HepG2 (cell line): ENCODE measurements around the gene IL32. TPM values are rescaled to one million over a fixed set of nuclear protein-coding genes. Genes with fewer than 3 reads are reported as not detected.

Experiments used
- ATAC-seq: fragments of 200-7000 bp; cut with Tn5 transposase; 3 replicates; pipeline ENCODE4 v1.9.1; 2020; ENCODE audit warnings: mild to moderate bottlenecking, moderate library complexity
- BruUV-seq: library from RNA; stranded (reverse); fragments of 400-500 nt; replicated peaks from 2 replicates; lab custom pipeline; 2021; lab: Mats Ljungman, UMichigan
- CTCF ChIA-PET: fragments of 300-600 bp; formaldehyde crosslinking; extraction: SDS; loops from one replicate; lab custom pipeline; 2021; ENCODE audit warnings: low total read pairs, inconsistent platforms, low intra/inter-chr PET ratio; lab: Yijun Ruan, JAX
- POLR2A ChIA-PET: fragments of 350-600 bp; sonication (Branson Sonifier 250); formaldehyde crosslinking; loops from one replicate; lab custom pipeline; 2020; ENCODE audit warnings: antibody characterized with exemption, inconsistent platforms; lab: Yijun Ruan, JAX
- DNase-seq: peaks from one replicate; pipeline ENCODE4 v3.0.0-alpha.2; 2015; ENCODE audit warnings: low spot score
- FAIRE-seq: peaks from 3 replicates; lab custom pipeline; 2011; peaks lifted over from hg19 to GRCh38; lab: Jason Lieb, UNC
- H2AFZ ChIP-seq: one replicate; pipeline ENCODE4 v1.6.1; 2011; ENCODE audit warnings: low read length, inconsistent platforms
- H3K27ac ChIP-seq: fragments of 300-600 bp; 3 replicates; pipeline ENCODE4 v1.8.0; 2011; ENCODE audit warnings: mixed run types, mild to moderate bottlenecking, mixed read lengths, low read length, inconsistent platforms; ENCODE audit not compliant: insufficient read depth; ENCODE audit errors: extremely low read length
- H3K27me3 ChIP-seq, 2 experiments: fragments of 200-600 bp in 1 of 2; 2 replicates in 1 of 2; 3 replicates in 1 of 2; pipeline versions ENCODE4 v1.6.0 to v1.8.0; 2011; ENCODE audit warnings: low read length in 2 of 2, mild to moderate bottlenecking in 2 of 2, moderate library complexity in 2 of 2, inconsistent platforms in 1 of 2; ENCODE audit not compliant: insufficient read depth in 2 of 2, control insufficient read depth in 1 of 2
- H3K36me3 ChIP-seq, 2 experiments: fragments of 200-600 bp in 1 of 2; replicated peaks in 1 of 2; 2 replicates in 1 of 2; 3 replicates in 1 of 2; pipeline versions ENCODE4 v1.5.1 to v1.8.0; 2011; ENCODE audit warnings: low read length in 2 of 2, inconsistent platforms in 1 of 2; ENCODE audit not compliant: insufficient read depth in 2 of 2, control insufficient read depth in 1 of 2
- H3K4me1 ChIP-seq: 2 replicates; pipeline ENCODE4 v1.5.1; 2012; ENCODE audit warnings: low read length, inconsistent platforms; ENCODE audit not compliant: insufficient read depth
- H3K4me2 ChIP-seq: 2 replicates; pipeline ENCODE4 v1.6.0; 2011; ENCODE audit warnings: low read depth, low read length, inconsistent platforms
- H3K4me3 ChIP-seq, 3 experiments: fragments of 200-600 bp in 1 of 3; sonication (generic), shearing (Covaris generic) in 1 of 3; replicated peaks in 1 of 3; 2 replicates each; pipeline ENCODE4 v1.5.1; 2011 to 2016; ENCODE audit warnings: low read length in 3 of 3, inconsistent platforms in 2 of 3, low read depth in 2 of 3, mild to moderate bottlenecking in 2 of 3, control low read depth in 1 of 3, mixed read lengths in 1 of 3; ENCODE audit not compliant: insufficient read depth in 1 of 3
- H3K79me2 ChIP-seq: one replicate; pipeline ENCODE4 v1.6.1; 2011; ENCODE audit warnings: low read length, inconsistent platforms; ENCODE audit not compliant: insufficient read depth
- H3K9ac ChIP-seq: 2 replicates; pipeline ENCODE4 v1.6.0; 2011; ENCODE audit warnings: mild to moderate bottlenecking, low read depth, low read length, inconsistent platforms; ENCODE audit not compliant: insufficient read depth
- H3K9me3 ChIP-seq: 2 replicates; pipeline ENCODE4 v1.5.1; 2012; ENCODE audit warnings: mild to moderate bottlenecking, low read length
- H4K20me1 ChIP-seq: 2 replicates; pipeline ENCODE4 v1.6.0; 2011; ENCODE audit warnings: inconsistent platforms, mild to moderate bottlenecking, low read length, moderate library complexity; ENCODE audit not compliant: insufficient read depth
- CENPX ChIP-seq: sonication (generic); formaldehyde crosslinking; IDR thresholded peaks from 2 replicates; pipeline ENCODE4 v1.9.0; 2021; ENCODE audit warnings: mild to moderate bottlenecking, missing genetic modification reagents, moderate library complexity
- ERF ChIP-seq: IDR thresholded peaks from 2 replicates; pipeline ENCODE4 v1.6.1; 2018; ENCODE audit warnings: missing biosample characterization, missing genetic modification reagents
- NCOA2 ChIP-seq: sonication (generic); formaldehyde crosslinking; IDR thresholded peaks from 2 replicates; pipeline ENCODE4 v1.8.0; 2022; ENCODE audit warnings: inconsistent platforms
- THYN1 ChIP-seq: sonication (generic); formaldehyde crosslinking; IDR thresholded peaks from 2 replicates; pipeline ENCODE4 v1.8.1; 2023; ENCODE audit warnings: low read depth, mild to moderate bottlenecking, moderate library complexity, missing genetic modification reagents, borderline replicate concordance
- ZBTB8A ChIP-seq: sonication (generic); formaldehyde crosslinking; IDR thresholded peaks from 2 replicates; pipeline ENCODE4 v1.4.0; 2020; ENCODE audit warnings: mild to moderate bottlenecking, low read depth, missing genetic modification reagents, borderline replicate concordance
- ZNF253 ChIP-seq: sonication (generic); formaldehyde crosslinking; IDR thresholded peaks from 2 replicates; pipeline ENCODE4 v1.8.0; 2022; ENCODE audit warnings: mild to moderate bottlenecking, missing genetic modification reagents, borderline replicate concordance
- ZNF430 ChIP-seq: sonication (generic); formaldehyde crosslinking; IDR thresholded peaks from 2 replicates; pipeline ENCODE4 v1.9.0; 2021; ENCODE audit warnings: mild to moderate bottlenecking, missing genetic modification reagents
- ZNF572 ChIP-seq: sonication (generic); formaldehyde crosslinking; IDR thresholded peaks from 2 replicates; pipeline ENCODE4 v1.5.1; 2020; ENCODE audit warnings: mild to moderate bottlenecking, missing genetic modification reagents
- WGBS: methylation state at CpG from one replicate; pipeline ENCODE4 v1.1.6; 2017; ENCODE audit warnings: low lambda C conversion rate; 5-methylcytosine and 5-hydroxymethylcytosine counted together
- in situ Hi-C: cut with HindIII; loops from 2 replicates; pipeline ENCODE4 v1.10.0; 2017; ENCODE audit warnings: low pct_unique_long_range_greater_than_20kb; ENCODE audit not compliant: extremely low pct_ligation_motif_present
- intact Hi-C: fragments of 100-400 bp; cut with micrococcal nuclease; formaldehyde crosslinking; loops from one replicate; pipeline ENCODE4 v1.10.0; 2022; ENCODE audit not compliant: unreplicated experiment
- polyA plus RNA-seq, 8 experiments: library from polyadenylated mRNA; depleted of rRNA in 3 of 8; stranded (reverse) in 7 of 8; unstranded in 1 of 8; fragments of >200 nt; fragmentation: Illumina TruSeq in 4 of 8; extraction: Trizol in 4 of 8; gene quantifications; 2 replicates each; pipeline versions ENCODE4 v1.2.1 to v1.2.3, GENCODE V29; 2011 to 2016; ENCODE audit warnings: low read depth in 4 of 8, missing spikeins in 1 of 8, mixed read lengths in 1 of 8; ENCODE audit not compliant: insufficient read depth in 1 of 8
- total RNA-seq, 5 experiments: library from RNA; depleted of rRNA; stranded (reverse); fragments of >200 nt; fragmentation: Illumina TruSeq; extraction: Trizol; gene quantifications; 2 replicates each; pipeline ENCODE4 v1.2.3, GENCODE V29; 2016; ENCODE audit warnings: low read depth in 1 of 5
- TF ChIP-seq, protein P1 (sequence below): IDR thresholded peaks from 2 replicates; pipeline ENCODE4 v1.6.1; 2016; ENCODE audit warnings: low read depth, borderline replicate concordance
- TF ChIP-seq, protein P2 (sequence below): sonication (generic); formaldehyde crosslinking; IDR thresholded peaks from 2 replicates; pipeline ENCODE4 v1.5.0; 2020; ENCODE audit warnings: mild to moderate bottlenecking, missing genetic modification reagents

The IL32 gene
- total and polyA plus RNA-seq, 2 of the 13 experiments (the other 11 are each of a cell fraction or from before 2014, with no cell fraction given), result 115 to 165 TPM

DNA sequence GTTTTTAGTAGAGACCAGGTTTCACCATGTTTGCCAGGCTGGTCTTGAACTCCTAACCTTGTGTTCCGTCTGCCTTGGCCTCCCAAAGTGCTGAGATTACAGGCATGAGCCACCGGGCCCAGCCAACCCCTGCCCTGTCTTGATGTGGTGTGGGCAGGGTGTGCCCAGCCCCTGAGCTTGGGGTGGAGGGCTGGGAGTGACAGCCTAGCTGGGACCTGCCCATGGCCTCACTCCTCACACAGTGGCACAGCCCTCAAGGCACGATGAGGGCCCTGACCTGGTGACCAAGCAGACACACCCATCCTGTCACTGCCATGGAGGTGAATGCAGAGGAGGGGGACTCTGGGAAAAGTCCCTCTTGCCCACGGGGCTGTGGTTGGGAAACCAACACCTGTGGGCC is 3.0 kb downstream of the IL32 start:
- H3K4me1 ChIP-seq, result peaks cover 30% of the 10 kb centered on the region
- peaks cover 17% of the 10 kb centered on the region for H3K79me2 ChIP-seq
- intact Hi-C loops, result no loop called here
- ATAC-seq (no peak), FAIRE-seq (no peak), DNase-seq (no peak)
- ChIA-PET CTCF (no interaction called here), POLR2A (interaction anchor here (4.4 kb wide), 1 partner anchor 9 kb away, joined by 30 read pairs; no protein-coding TSS in a partner anchor)
- H3K36me3 ChIP-seq, result peaks cover 9 to 16% of the 10 kb centered on the region in 2 experiments; a peak in 2 of 5 replicates
- H4K20me1 ChIP-seq, result no peaks in the 10 kb centered on the region
- WGBS, result 100% methylated on average over 3 of the region's 4 CpGs
- H3K27ac ChIP-seq, result no peak overlapping the region
- H2AFZ ChIP-seq, result no peak overlapping the region
- H3K9me3 ChIP-seq, result no peaks in the 10 kb centered on the region
- in situ Hi-C loops, result no loop called here
- no peak overlapping the region for H3K4me3 ChIP-seq
- peaks cover 0 to 4% of the 10 kb centered on the region in 2 experiments; a peak in 3 of 5 replicates for H3K27me3 ChIP-seq
- TF ChIP-seq ZNF572 (CRISPR knock-in tag) (no peak), CENPX (CRISPR knock-in tag) (no peak), ERF (CRISPR knock-in tag) (no peak), NCOA2 (CRISPR knock-in tag) (no peak), ZNF430 (no peak), THYN1 (no peak), ZNF253 (CRISPR knock-in tag) (no peak), ZBTB8A (CRISPR knock-in tag) (no peak)
- TF ChIP-seq, protein P1, sequence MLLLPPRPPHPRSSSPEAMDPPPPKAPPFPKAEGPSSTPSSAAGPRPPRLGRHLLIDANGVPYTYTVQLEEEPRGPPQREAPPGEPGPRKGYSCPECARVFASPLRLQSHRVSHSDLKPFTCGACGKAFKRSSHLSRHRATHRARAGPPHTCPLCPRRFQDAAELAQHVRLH (CRISPR knock-in tag), result no peak
- TF ChIP-seq, protein P2, sequence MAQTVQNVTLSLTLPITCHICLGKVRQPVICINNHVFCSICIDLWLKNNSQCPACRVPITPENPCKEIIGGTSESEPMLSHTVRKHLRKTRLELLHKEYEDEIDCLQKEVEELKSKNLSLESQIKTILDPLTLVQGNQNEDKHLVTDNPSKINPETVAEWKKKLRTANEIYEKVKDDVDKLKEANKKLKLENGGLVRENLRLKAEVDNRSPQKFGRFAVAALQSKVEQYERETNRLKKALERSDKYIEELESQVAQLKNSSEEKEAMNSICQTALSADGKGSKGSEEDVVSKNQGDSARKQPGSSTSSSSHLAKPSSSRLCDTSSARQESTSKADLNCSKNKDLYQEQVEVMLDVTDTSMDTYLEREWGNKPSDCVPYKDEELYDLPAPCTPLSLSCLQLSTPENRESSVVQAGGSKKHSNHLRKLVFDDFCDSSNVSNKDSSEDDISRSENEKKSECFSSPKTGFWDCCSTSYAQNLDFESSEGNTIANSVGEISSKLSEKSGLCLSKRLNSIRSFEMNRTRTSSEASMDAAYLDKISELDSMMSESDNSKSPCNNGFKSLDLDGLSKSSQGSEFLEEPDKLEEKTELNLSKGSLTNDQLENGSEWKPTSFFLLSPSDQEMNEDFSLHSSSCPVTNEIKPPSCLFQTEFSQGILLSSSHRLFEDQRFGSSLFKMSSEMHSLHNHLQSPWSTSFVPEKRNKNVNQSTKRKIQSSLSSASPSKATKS (CRISPR knock-in tag), result no peak
- no peak overlapping the region for H3K9ac ChIP-seq
- no TSS peak for BruUV-seq
- H3K4me2 ChIP-seq, result no peak overlapping the region
